ENCODE data around the gene PAQR6. TPM values are rescaled to one million over a fixed set of nuclear protein-coding genes. Genes with fewer than 3 reads are reported as not detected.

The PAQR6 gene
- total RNA-seq, 2 donors from 2014 or later = 2.8 to 3.1 TPM

DNA sequence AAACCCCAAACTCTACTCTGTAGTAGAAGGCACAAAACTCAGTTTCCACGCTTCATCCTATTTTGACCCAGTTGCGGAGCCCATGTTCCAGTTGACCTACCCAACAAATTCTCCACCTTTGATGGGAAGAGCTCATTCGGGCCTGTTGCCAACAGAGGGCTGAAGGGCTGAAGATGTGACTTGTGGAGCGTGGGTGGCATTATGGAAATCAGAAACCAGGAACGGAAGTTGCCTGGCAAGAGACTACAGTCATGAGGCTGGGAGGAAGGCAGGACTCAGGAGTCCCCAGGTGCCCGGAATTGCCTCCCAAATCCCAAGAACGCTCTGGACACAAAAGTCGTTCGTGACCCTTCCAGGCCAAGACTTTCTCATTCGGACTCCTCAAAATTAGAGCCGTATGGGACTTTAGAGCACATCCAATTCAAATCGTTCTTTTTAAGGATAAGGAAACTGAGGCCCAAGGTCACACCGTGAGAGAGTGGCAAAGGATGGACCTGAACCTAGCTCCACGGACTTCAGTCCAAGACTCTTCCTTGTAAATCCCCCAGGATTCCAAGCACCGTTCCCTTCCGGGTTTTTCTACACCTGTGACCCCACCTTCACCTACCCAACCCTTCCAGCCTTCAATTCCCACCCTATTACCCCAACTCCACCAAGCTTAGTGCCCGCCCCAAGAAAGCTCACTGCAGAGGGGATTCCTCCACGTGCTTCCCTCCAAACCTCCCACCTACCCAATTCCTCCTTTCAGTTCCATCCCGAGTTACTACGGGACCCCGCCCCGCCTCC is 34.0 kb upstream of the PAQR6 start:
- Mint-ChIP-seq H3K4me3 (peak overlapping the region; percentile 98), H3K36me3 (ENCODE audit: low read depth) (peaks cover 3% of the 10 kb centered on the region), H3K27ac (peak overlapping the region; percentile 96), H3K27me3 (no peaks in the 10 kb centered on the region), H3K4me1 (peaks cover 41% of the 10 kb centered on the region)
- ATAC-seq (no peak), DNase-seq (no peak)
- H3K9me3 ChIP-seq (ENCODE audit: control insufficient read depth, low read length, poor library complexity, severe bottlenecking) = no peaks in the 10 kb centered on the region

DNA sequence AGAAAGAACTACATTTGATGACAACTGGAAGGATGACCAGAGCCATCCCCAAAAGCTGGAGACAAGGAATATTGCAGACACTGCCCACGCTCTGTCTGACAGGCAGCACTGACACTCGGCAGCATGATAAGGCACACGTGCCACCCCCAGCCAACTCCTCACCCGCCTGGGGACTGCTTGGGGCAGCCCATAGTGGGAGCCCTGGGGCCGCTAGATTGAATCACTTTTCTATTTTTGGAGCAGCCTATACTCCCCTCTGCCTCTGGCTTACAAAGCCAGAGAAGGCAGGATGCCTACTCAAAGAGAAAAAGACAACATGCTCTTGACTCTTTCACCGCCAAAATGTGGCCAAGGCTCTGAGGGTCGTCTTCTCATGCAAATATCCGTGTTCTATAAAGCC is 33.4 kb upstream of the PAQR6 start:
- no peaks in the 10 kb centered on the region for H3K9me3 ChIP-seq (ENCODE audit: control insufficient read depth, low read length, poor library complexity, severe bottlenecking)
- no peak for DNase-seq
- ATAC-seq = no peak
- peak overlapping the region; percentile 98 for H3K4me3 Mint-ChIP-seq
- H3K27ac Mint-ChIP-seq = peak overlapping the region; percentile 96
- peaks cover 41% of the 10 kb centered on the region for H3K4me1 Mint-ChIP-seq
- peaks cover 3% of the 10 kb centered on the region for H3K36me3 Mint-ChIP-seq (ENCODE audit: low read depth)
- no peaks in the 10 kb centered on the region for H3K27me3 Mint-ChIP-seq

DNA sequence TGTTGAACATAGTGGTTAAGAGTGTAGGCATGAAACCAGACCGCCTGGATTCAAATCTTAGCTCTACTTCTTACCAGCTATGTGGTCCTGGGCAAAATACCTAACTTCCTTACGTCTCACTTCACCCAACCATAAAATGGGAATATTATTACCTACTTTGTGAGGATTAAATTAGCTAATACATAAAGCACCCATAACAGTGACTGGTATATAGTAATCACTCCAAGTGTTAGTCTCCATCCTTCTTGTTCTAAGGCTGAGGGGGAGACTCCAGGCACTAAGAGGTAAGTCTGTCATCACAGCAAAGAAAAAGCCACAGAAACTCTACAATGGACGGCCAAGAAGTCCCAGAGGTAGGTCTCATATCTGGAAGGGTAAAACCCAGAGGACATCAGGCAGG is 32.0 kb upstream of the PAQR6 start:
- H3K27ac Mint-ChIP-seq = no peak overlapping the region
- peaks cover 6% of the 10 kb centered on the region for H3K36me3 Mint-ChIP-seq (ENCODE audit: low read depth)
- H3K9me3 ChIP-seq (ENCODE audit: control insufficient read depth, low read length, poor library complexity, severe bottlenecking) = no peaks in the 10 kb centered on the region
- ATAC-seq = no peak
- no peak for DNase-seq
- H3K4me3 Mint-ChIP-seq = peak overlapping the region; percentile 28
- peaks cover 41% of the 10 kb centered on the region for H3K4me1 Mint-ChIP-seq
- no peaks in the 10 kb centered on the region for H3K27me3 Mint-ChIP-seq

DNA sequence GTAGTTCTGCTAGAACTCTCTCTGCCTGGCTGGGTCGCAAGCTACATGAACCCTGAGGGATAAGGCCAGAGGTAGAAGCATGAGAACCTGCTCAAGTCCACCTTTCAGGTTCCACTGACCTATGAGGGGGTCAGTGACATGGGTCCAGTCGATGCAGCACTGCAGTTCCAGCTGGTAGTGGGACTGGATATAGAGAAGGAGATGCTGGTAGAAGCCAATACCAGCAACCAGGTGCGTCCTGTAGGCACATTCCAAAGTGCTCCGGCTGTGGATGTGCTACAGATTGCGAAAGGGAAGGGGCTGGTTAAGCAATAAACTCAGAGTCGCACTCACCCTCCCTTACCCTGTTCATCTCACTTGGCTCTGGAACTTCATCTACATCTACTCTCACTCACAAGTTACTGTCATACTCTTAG is 29.1 kb upstream of the PAQR6 start:
- DNase-seq (no peak), ATAC-seq (no peak)
- H3K4me1 Mint-ChIP-seq = peaks cover 28% of the 10 kb centered on the region
- H3K36me3 Mint-ChIP-seq (ENCODE audit: low read depth) = peaks cover 18% of the 10 kb centered on the region
- H3K9me3 ChIP-seq (ENCODE audit: control insufficient read depth, low read length, poor library complexity, severe bottlenecking) = no peaks in the 10 kb centered on the region
- H3K27ac Mint-ChIP-seq = peak overlapping the region; percentile 27
- H3K27me3 Mint-ChIP-seq = no peaks in the 10 kb centered on the region
- H3K4me3 Mint-ChIP-seq = no peak overlapping the region

DNA sequence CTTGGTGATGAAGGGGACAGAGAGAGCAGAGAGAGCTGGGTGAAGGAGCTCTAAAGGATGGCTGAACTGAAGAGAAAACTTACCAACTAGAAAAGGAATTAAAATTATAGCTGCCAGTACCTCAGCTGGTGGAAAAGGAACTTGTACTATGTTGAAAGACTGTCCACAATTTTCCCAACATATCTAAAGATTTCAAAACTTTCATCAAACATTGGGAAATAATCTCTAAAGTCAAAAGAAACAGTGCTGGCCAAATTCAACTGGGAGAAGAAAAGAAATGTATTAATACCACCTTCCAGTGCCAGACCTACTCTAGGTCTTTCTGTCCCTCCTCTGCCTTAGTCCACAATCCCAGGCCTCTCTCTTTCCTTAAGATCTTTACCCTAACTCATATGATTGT is 28.7 kb upstream of the PAQR6 start:
- H3K4me1 Mint-ChIP-seq = peaks cover 27% of the 10 kb centered on the region
- peaks cover 18% of the 10 kb centered on the region for H3K36me3 Mint-ChIP-seq (ENCODE audit: low read depth)
- H3K27me3 Mint-ChIP-seq = no peaks in the 10 kb centered on the region
- H3K4me3 Mint-ChIP-seq = no peak overlapping the region
- no peaks in the 10 kb centered on the region for H3K9me3 ChIP-seq (ENCODE audit: control insufficient read depth, low read length, poor library complexity, severe bottlenecking)
- DNase-seq (no peak), ATAC-seq (no peak)
- peak overlapping the region; percentile 27 for H3K27ac Mint-ChIP-seq

DNA sequence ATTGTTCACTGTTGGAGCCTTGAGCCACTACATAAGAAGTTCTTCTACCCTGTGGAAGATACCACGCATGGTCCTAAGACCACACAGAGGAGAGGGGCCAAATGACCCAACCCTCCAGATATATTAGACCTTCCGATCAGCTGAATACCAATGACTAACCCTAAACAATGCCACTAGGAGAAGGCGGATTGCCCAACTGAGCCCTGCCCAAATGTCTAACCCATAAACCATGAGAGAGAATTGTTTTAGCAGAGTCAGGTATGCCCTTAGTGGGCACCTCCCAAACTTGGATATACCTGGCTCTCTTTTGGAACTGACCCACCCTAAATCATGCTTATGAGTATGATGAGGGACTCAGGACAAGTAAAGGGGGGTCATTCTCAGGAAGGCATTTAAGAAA is 22.5 kb upstream of the PAQR6 start:
- no peaks in the 10 kb centered on the region for H3K9me3 ChIP-seq (ENCODE audit: control insufficient read depth, low read length, poor library complexity, severe bottlenecking)
- DNase-seq = no peak
- Mint-ChIP-seq H3K27me3 (no peaks in the 10 kb centered on the region), H3K27ac (no peak overlapping the region), H3K36me3 (ENCODE audit: low read depth) (peaks cover 23% of the 10 kb centered on the region), H3K4me3 (no peak overlapping the region), H3K4me1 (peaks cover 16% of the 10 kb centered on the region)
- no peak for ATAC-seq

GRCh38 chr1:156268336-156268735 is 20.5 kb upstream of the PAQR6 start:
- no peaks in the 10 kb centered on the region for H3K9me3 ChIP-seq (ENCODE audit: control insufficient read depth, low read length, poor library complexity, severe bottlenecking)
- no peak overlapping the region for H3K4me3 Mint-ChIP-seq
- H3K27me3 Mint-ChIP-seq = no peaks in the 10 kb centered on the region
- DNase-seq (no peak), ATAC-seq (no peak)
- no peak overlapping the region for H3K27ac Mint-ChIP-seq
- peaks cover 24% of the 10 kb centered on the region for H3K36me3 Mint-ChIP-seq (ENCODE audit: low read depth)
- peaks cover 14% of the 10 kb centered on the region for H3K4me1 Mint-ChIP-seq

GRCh38 chr1:156266051-156266450 is 18.2 kb upstream of the PAQR6 start:
- Mint-ChIP-seq H3K27ac (no peak overlapping the region), H3K36me3 (ENCODE audit: low read depth) (peaks cover 21% of the 10 kb centered on the region), H3K4me1 (peaks cover 10% of the 10 kb centered on the region), H3K27me3 (no peaks in the 10 kb centered on the region), H3K4me3 (no peak overlapping the region)
- ATAC-seq (no peak), DNase-seq (no peak)
- H3K9me3 ChIP-seq (ENCODE audit: control insufficient read depth, low read length, poor library complexity, severe bottlenecking) = no peaks in the 10 kb centered on the region

DNA sequence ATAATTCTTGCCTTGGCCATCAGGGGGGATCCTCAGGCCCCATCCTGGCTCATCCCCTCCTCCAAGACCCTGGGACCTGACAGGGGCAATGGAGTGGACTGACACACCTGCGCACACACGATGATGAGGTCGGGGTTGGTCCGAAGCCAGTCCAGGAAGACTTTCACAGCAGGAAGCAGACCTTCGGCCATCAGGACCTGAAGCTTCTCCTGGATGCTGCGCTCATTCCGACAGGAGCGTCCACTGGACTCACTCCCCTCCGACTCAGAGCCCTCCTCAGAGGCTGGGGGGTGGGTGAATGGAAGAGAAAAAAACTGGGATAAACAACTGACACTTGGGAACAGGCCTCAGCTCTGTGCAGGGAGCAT is 15.4 kb upstream of the PAQR6 start:
- Mint-ChIP-seq H3K36me3 (ENCODE audit: low read depth) (peaks cover 25% of the 10 kb centered on the region), H3K27me3 (no peaks in the 10 kb centered on the region), H3K4me3 (no peak overlapping the region), H3K27ac (no peak overlapping the region), H3K4me1 (peaks cover 11% of the 10 kb centered on the region)
- H3K9me3 ChIP-seq (ENCODE audit: control insufficient read depth, low read length, poor library complexity, severe bottlenecking) = no peaks in the 10 kb centered on the region
- DNase-seq (no peak), ATAC-seq (no peak)

DNA sequence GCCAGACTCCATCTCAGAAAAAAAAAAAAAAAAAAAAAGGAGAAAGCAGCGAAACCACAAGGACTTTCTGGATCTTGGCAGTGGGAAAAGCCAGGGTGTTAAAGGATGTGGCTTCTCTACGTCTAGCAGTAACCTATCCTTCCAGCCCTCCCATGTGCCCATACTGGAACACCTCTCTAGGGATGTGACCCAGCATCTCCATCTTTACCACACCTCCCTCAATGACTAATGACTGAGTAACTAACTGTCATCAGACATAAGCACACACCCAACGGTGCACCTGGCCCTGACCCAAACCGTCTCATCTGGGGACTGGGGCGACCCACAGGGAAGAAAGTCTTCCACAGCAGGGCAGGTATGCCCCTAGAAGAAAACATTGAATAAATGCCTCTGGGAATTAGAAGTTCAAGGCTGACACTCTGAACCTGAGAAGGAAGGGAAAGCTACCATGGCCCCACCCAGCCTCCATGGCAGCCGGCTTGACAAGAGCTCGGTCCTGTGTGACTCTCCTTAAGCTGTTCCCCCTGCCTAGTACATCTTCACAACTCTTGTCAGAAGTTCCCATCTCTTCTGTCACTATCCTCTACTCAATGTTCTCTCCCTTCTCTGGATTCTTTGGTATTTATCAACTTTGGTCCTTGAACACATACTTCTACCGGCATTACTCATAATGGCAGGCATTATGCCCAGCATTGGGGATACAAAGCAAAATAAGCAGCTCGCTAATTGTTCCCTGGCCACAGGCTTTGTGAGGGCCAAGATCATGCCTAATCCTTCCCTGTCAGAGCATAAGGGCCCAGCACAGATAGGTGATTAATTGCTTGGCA is 14.8 kb upstream of the PAQR6 start:
- H3K27ac Mint-ChIP-seq = no peak overlapping the region
- no peak overlapping the region for H3K4me3 Mint-ChIP-seq
- H3K36me3 Mint-ChIP-seq (ENCODE audit: low read depth) = peaks cover 25% of the 10 kb centered on the region
- ATAC-seq (no peak), DNase-seq (no peak)
- H3K27me3 Mint-ChIP-seq = no peaks in the 10 kb centered on the region
- H3K4me1 Mint-ChIP-seq = peaks cover 11% of the 10 kb centered on the region
- H3K9me3 ChIP-seq (ENCODE audit: control insufficient read depth, low read length, poor library complexity, severe bottlenecking) = no peaks in the 10 kb centered on the region

DNA sequence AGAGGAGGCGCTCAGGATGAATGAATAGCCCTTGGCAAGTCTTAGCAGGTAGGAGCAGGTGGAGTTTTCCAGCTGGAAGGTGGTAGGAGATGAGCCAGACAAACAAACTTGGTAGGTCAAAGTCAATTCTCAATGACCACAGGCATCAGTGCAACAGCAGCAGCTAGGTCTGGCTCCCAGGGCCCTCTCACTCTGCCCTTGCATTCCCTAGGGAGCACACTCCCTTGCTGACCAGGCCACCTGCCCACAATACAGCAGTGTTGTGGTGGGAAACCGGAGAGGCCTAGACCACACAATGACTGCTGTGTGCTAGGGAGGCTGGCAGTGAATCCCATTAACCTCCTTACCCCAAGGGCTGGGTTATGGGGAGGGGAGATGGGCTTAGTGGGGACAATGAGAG is 13.0 kb upstream of the PAQR6 start:
- Mint-ChIP-seq H3K36me3 (ENCODE audit: low read depth) (peaks cover 18% of the 10 kb centered on the region), H3K27me3 (no peaks in the 10 kb centered on the region), H3K4me3 (no peak overlapping the region), H3K27ac (no peak overlapping the region), H3K4me1 (peaks cover 5% of the 10 kb centered on the region)
- no peak for DNase-seq
- H3K9me3 ChIP-seq (ENCODE audit: control insufficient read depth, low read length, poor library complexity, severe bottlenecking) = no peaks in the 10 kb centered on the region
- ATAC-seq = no peak

DNA sequence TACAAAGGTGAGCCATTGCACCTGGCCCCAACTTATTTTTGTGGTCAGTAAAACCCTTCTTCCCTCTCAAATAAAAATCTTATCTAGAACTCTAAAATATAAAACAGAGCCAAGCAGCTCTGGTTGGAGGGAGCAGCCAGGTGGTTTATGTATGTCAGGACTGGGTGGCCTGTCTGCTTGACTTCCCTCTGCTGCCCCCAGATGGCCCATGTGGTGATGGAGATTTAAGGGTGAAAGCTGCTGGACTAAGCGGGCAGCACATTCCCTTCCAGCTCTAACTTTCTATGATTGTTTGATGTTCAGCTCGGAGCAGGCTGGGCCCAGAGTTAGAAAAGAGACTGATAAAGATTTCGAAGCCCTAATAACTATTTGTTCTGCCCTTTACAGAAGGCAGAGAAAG is 11.9 kb upstream of the PAQR6 start:
- no peaks in the 10 kb centered on the region for H3K9me3 ChIP-seq (ENCODE audit: control insufficient read depth, low read length, poor library complexity, severe bottlenecking)
- H3K27ac Mint-ChIP-seq = no peak overlapping the region
- no peaks in the 10 kb centered on the region for H3K27me3 Mint-ChIP-seq
- ATAC-seq (no peak), DNase-seq (no peak)
- H3K4me3 Mint-ChIP-seq = no peak overlapping the region
- peaks cover 2% of the 10 kb centered on the region for H3K4me1 Mint-ChIP-seq
- peaks cover 13% of the 10 kb centered on the region for H3K36me3 Mint-ChIP-seq (ENCODE audit: low read depth)

GRCh38 chr1:156258859-156259258 is 11.0 kb upstream of the PAQR6 start:
- ATAC-seq (no peak), DNase-seq (no peak)
- peaks cover 13% of the 10 kb centered on the region for H3K36me3 Mint-ChIP-seq (ENCODE audit: low read depth)
- no peaks in the 10 kb centered on the region for H3K27me3 Mint-ChIP-seq
- H3K9me3 ChIP-seq (ENCODE audit: control insufficient read depth, low read length, poor library complexity, severe bottlenecking) = no peaks in the 10 kb centered on the region
- H3K27ac Mint-ChIP-seq = no peak overlapping the region
- peaks cover 4% of the 10 kb centered on the region for H3K4me1 Mint-ChIP-seq
- no peak overlapping the region for H3K4me3 Mint-ChIP-seq
